AG20443 (cell line): ENCODE measurements around the gene MYD88.
"Not testable (repeated sequence)": the region's sequence is repeated elsewhere in the genome, so short reads cannot be mapped to it uniquely, and the experiment has no call there.

Experiments
- DNase-seq: peaks from one replicate; pipeline ENCODE4 v3.0.0; 2012; ENCODE audit warnings: low spot score, mixed read lengths

MYD88 gene

DNA sequence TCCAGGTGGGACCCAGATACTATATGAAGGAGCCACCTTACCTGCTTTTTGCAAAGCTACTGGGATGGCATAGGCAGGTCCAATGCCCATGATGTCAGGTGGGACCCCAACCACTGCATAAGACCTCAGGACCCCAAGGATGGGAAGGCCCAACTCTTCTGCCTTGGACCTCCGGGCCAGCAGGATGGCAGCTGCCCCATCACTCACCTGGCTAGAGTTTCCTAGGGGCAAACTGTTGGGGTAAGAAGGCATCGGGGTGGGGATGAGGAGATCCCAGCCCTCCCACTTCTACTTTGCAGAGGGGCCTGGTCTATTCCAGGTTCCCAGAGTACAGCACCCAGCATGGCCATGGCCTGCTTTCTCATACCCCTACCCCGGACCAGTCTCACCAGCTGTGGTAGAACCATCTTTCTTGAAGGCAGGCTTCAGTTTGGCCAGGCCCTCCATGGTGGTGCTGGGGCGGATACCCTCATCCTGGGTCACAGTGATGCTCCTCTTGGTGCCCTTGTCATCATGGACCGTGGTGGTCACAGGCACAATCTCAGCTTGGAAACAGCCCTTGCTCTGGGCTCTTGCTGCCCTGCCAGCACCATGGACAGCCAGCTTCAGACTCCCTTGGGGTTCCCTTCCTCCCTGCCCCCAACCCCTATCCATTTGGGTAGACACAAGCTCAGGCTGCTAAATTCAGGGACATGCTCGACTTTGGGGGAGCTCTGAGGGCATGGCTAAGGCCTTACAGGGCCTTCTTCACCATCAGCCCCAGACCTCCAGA is 12.2 kb upstream of the MYD88 start:
- no peak for DNase-seq

DNA sequence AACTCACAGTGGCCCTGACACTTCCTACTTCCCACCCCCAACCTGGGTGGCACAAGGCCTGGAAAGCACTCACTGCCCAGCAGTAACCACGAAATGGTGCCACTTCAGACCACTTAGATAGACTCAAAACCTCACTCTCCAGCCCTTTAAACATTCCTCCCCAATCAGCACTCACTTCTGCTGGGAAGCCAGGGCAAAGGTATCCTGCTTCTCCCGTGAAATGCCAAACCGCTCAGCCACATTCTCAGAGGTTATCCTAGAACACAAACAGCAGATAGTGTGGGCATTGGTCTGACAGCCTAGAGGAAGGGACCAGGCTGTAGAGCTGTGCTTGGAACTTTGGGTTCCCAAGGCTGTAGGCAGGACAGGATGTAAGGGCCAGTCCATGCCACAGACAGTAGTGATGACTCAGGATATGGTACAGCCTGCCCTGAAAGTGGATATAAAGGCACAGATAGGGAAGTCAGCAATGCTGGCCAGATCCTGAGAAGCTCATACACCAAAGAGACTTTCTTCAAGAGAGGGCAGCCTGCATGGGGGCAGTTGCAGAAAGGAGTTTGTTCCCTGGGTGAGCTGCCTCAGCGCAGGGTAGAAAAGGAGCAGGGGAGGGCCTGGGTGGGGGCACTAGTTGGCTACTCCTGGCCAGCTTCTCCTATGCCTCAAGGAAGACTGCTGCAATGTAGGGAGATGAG is 10.7 kb upstream of the MYD88 start:
- DNase-seq, result no peak

DNA sequence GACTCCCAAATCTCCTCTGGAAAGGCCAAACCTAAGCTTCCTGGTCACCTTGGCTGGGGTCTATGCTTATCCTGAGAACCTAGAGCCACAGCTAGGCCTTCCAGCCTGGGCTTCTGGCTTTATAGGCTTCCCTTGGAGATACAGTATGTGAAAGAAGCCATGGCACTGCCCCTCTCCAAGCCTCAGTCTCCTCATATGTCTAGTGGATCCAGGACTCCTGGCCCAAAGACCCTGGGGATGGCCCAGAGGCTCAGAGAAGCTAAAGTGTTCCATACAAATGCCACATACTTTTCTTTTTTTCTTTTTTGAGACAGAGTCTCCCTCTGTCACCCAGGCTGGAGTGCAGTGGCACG is 10.2 kb upstream of the MYD88 start:
- DNase-seq, result no peak

DNA sequence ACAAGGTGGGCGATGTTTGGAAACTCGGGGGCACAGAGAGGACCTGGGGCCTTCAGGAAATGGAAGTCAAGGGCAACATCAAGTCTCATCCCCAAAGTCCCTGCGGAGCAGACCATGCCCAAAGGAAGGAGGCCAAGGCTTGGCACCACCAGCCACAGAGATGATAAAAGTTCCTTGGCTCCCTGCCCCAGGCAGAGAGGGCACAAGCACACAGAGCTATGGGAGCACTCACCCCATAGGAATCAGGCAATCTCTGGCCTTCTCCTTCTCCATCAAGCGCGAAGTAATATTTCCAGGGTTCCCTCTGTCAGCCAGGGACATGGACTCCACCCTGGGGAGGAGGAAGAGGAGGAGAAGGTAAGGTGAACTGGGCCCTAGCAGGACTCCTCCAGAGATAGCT is 9.4 kb upstream of the MYD88 start:
- DNase-seq, result no peak

DNA sequence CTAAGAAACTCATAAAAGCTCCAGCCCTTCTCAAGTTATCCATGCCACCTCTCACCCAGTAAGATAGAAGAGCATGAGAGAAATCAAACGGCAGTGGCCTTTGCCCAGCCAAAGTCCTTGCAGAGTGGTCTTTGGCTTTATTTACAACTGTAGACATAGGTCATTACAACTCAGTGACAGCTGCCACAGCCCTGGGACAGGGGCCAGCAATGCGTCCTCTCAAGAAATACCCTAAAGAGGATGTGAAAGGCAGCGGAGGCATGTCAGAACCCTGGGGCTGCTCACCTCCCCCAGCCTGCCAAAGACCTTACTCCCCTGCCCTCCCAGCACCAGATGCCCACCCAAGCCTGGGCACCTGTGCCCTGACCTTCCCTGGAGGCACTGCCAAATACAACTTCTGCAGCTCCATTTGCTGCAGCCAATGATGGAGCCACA is 7.8 kb upstream of the MYD88 start:
- DNase-seq, result no peak

DNA sequence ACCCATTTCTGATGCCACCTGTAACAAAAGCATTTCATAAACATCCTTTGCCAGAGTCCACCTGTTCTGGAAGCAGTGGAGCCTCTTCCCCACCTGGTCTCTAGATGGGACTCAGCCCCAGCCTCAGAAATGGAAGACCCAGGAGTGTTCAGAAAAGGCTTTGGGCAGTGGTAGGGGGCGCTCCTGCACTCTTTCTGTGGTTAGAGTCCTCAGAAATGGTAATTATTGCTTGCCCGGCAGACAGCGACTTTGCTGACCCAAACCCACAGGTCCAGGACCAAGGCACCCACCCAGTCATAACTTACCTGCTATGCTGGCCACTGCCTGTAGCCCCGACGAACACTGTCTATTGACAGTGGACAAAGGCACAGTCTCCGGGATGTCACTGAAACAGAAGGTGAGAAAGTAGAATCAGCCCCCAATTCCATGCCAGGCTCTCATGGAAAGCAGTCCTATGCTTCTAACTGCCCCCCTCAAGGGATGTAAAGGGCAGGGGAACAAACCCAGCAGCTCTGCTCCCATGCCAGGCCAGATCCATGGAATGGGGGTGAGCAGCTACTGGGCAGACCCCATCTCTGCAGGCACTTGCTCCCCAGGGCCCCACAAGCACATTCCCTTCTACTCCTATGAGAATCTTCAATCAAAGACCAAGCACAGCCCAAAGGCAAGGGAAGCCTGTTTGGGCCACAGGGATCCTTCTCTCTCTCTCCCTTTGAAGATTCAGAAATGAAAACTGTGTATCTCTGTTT is 6.7 kb upstream of the MYD88 start:
- no peak for DNase-seq

DNA sequence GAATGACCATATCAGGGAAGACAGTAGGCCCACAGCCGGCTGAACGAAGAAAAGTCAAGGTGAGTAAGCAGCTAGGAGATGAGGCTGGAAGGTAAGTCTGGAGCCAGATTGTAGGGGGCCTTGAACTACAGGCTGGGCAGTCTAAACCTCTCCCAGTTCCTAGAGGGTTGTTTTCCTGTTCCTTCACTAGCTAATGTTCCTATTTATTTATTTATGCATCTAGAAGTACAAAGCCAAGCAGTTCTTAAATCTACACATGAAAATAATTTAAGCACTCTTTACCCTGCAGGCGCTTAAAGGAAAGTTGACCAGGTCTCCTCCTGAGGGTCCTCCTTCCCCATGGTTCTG is 5.3 kb upstream of the MYD88 start:
- DNase-seq, result no peak

DNA sequence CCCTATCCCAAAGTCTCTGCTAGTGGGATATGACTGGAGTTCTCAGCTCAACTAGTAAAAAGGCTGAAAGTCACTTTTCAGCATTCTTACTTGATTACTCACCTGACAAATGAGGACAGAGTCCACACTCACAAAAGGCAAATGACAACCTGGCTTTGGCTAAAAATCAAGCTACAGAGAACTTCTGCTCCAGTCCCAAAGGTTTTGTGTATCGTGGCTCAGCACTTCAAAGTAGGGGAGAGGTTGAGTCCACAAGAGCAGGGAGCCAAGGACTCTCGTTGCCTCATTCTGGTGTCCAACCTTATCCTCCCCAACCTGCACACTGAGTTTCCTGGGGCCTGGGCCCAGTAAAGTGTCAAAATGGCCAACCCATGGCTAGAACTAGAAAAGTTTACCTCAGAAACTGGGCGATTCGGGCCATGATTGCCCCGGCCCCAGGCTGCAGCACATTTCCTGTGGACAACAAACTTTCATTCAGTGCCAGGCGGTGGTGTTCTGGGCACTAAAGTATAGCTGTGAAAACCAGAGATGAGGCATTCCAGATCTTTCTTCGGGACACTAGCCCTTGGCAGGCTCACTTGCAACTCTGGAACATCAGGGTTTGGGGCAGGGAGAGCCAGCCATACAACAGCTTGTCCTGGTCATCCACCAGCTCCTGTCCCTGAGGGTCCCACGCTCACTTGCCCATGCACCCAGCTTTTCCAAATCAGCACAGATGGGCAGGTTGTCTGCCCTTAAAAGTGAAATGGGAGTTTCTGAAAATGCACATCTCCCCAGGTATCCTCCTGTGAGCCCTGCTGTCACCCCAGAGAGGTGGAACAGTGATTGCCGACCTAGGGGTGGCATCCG is 4.7 kb upstream of the MYD88 start:
- DNase-seq, result no peak

DNA sequence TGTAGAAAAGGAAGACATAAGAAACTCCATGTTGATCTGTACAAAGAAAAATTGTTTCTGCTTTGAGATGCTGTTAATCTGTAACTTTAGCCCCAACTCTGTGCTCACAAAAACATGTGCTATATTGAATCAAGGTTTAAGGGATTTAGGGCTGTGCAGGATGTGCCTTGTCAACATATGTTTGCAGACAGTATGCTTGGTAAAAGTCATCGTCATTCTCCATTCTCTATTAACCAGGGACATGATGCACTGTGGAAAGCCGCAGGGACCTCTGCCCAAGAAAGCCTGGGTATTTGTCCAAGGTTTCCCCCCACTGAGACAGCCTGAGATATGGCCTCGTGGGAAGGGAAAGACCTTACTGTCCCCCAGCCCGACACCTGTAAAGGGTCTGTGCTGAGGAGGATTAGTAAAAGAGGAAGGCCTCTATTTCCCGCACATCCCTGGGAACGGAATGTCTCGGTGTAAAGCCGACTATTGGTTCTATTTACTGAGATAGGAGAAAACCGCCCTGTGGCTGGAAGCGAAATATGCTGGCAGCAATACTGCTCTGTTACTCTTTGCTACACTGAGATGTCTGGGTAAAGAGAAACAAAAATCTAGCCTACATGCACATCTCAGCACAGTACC is 3.8 kb upstream of the MYD88 start:
- not testable (repeated sequence) for DNase-seq

DNA sequence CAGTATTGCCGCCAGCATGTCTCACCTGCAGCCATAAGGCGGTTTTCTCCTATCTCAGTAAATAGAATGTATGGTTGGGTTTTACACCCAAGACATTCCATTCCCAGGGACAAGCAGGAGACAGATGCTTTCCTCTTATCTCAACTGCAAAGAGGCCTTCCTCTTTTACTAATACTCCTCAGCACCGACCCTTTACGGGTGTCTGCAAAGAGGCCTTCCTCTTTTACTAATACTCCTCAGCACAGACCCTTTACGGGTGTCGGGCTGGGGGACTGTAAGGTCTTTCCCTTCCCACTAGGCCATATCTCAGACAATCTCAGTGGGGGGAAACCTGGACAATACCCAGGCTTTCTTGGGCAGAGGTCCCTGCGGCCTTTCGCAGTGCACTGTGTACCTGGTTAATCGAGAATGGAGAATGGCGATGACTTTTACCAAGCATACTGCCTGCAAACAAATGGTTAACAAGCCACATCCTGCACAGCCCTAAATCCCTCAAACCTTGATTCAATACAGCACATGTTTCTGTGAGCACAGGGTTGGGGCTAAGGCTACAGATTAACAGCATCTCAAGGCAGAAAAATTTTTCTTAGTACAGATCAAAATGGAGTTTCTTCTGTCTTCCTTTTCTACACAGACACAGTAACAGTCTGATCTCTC is 2.7 kb upstream of the MYD88 start:
- not testable (repeated sequence) for DNase-seq

DNA sequence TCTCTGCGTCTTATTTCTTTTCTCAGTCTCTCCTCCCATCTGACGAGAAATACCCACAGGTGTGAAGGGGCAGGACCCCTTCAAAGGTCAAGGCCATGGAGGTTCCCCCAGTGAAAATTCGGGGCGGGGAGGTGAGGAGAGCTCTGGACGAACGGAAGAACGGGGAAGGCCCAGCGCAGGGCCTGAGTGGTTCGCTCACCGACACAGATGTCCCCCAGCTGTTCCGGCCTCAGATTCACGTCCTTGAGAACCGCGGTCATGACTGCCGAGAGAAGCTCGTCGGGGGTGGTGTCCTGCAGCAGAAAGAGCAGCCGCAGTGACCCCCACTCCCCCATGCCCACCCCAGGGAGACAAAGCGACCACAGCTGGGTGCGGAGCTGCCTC is 2.1 kb upstream of the MYD88 start:
- DNase-seq, result peak; percentile 54

DNA sequence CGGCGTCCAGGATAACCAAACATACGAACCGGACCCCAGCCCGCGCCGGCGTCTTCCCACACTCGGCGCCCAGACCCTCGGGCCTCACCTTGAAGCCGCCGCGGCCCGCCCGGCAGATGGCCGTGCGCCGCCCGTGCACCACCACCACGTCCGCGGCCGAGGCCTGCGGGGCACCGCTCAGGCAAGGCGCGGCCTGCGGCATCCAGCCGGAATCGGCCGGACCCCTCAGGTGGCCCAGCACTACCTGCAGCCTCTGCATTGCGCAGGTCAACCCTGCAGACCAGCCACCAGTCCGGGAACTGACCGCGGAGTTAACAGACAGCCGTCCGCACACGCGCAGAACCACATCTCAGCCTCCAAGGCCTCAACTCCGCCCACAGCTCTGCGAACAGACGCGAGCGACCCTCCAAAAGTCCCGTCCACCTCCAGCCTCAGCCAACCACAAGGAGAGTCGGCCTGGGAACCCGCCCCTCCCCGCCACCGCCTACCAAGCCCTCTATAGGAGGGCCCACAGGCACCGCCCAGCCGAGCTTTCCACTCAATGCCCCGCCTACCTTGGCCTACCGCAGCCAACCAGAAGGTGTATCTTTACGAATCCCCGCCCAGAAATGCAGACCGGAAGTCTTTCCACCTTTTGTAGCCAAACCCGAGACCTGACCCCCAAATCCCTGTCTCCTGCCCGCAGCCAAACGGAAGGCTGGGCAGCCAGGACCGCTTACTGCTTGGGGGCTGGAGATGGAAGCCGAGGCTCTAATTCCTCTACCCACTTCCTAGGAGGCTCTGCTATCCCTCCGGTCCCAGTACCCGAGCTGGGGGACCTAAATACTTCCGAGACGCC is 1.5 kb upstream of the MYD88 start, which contains the start of gene ACAA1:
Gene ACAA1, minus strand, starts transcription at position 351 of the 838 bp plus-strand sequence. Its CDS starts 92 bp downstream, at position 259.
- DNase-seq, result peak; percentile 98

DNA sequence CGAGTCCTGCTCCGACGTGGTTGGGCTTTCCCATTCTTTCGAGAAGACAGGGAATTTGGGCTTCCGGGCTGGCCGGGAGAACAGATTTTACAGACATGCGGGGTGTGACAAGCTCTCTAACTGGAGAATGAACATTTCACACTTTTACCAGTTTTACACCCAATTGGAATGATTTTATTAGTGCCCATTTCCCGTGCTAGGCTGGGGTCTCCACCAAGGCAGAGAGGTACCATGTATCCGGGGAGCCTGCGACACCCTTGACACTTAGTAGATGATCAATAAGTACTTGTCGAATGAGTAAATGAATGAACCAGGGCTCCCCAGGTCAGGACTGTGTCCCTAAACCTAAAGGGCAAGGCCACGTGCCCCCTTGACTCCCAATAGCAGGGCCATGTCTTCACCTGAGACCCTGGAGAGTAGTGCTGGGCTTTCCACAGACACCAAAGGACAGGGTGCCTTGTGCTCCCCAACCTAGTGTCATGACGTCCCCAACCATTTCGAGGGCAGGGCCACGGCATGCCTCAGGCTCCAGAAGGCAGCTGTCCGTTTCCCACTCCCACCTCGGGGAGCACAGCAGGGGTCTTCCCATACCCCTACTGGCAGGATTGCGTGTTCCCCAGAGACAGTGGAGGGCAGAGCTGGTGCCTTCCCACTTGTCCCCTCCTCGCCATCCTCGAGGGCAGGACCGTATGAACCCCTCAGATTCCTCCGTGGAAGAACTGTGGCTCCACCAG is 679 bp upstream of the MYD88 start:
- DNase-seq, result no peak

DNA sequence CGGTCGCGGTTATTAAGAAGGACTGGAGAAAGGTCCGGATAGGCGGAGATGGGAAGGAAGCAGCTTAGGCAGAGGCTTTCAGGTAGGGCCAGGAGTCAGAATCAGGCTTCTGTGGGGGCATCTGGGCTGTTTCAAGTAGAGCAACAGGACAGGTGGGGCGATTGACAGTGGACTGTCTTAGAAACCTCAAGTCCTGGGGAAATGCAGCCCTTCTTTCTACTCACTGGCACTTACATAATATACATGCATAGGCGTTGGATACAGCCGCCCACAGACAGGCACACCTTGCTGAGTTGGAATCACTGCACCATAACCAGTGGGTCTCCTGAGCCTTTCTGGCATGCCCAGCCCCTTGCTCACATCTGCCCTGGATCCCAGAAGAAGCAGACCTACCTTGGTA is 730 bp downstream of the MYD88 start:
- DNase-seq, result no peak

DNA sequence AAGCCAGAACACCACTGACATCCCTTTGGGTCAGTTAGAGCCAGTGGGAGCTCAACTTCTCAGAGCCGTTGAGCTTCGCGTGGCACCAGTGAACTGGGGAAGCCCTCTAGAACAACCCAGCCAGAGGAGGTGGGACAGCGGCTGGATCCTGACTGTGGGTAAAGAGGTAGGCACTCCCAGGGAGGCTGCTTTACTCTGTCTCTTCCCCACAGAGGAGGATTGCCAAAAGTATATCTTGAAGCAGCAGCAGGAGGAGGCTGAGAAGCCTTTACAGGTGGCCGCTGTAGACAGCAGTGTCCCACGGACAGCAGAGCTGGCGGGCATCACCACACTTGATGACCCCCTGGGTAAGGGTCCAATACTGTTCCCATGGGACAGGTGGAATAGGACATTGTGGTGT is 1.2 kb downstream of the MYD88 start:
- no peak for DNase-seq

DNA sequence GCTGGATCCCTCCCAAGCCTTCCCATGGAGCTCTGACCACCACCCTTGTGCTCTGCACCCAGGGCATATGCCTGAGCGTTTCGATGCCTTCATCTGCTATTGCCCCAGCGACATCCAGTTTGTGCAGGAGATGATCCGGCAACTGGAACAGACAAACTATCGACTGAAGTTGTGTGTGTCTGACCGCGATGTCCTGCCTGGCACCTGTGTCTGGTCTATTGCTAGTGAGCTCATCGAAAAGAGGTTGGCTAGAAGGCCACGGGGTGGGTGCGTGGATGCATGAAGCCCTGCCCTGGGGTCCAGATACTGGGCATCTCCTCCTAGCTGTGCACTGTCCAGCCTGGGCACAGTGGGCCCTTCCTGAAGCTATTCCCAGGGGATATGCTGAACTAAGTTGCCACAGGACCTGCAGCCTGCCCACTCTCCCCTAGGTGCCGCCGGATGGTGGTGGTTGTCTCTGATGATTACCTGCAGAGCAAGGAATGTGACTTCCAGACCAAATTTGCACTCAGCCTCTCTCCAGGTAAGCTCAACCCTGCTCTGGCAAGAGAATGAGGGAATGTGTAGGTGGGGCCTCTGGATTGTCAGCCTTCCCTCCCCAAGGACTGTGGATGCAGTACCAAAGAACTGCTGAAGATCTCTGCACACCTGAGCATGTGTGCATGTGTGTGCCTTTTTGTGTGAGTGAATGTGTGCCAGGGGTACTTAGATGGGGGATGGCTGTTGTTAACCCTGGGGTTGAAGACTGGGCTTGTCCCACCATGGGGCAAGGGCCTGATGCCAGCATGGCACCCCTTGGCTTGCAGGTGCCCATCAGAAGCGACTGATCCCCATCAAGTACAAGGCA is 2.1 kb downstream of the MYD88 start:
- DNase-seq, result no peak

DNA sequence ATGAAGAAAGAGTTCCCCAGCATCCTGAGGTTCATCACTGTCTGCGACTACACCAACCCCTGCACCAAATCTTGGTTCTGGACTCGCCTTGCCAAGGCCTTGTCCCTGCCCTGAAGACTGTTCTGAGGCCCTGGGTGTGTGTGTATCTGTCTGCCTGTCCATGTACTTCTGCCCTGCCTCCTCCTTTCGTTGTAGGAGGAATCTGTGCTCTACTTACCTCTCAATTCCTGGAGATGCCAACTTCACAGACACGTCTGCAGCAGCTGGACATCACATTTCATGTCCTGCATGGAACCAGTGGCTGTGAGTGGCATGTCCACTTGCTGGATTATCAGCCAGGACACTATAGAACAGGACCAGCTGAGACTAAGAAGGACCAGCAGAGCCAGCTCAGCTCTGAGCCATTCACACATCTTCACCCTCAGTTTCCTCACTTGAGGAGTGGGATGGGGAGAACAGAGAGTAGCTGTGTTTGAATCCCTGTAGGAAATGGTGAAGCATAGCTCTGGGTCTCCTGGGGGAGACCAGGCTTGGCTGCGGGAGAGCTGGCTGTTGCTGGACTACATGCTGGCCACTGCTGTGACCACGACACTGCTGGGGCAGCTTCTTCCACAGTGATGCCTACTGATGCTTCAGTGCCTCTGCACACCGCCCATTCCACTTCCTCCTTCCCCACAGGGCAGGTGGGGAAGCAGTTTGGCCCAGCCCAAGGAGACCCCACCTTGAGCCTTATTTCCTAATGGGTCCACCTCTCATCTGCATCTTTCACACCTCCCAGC is 2.9 kb downstream of the MYD88 start:
- no peak for DNase-seq

DNA sequence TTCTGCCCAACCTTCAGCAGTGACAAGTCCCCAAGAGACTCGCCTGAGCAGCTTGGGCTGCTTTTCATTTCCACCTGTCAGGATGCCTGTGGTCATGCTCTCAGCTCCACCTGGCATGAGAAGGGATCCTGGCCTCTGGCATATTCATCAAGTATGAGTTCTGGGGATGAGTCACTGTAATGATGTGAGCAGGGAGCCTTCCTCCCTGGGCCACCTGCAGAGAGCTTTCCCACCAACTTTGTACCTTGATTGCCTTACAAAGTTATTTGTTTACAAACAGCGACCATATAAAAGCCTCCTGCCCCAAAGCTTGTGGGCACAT is 3.5 kb downstream of the MYD88 start:
- DNase-seq, result no peak
